Measurements from ENCODE around the gene GATA6.
"Not testable (repeated sequence)": the region's sequence is repeated elsewhere in the genome, so short reads cannot be mapped to it uniquely, and the experiment has no call there.

Gene GATA6

GRCh38 chr18:22184573-22184972 is 15.2 kb downstream of the GATA6 start:
- DNase-seq, result not testable (repeated sequence)

GRCh38 chr18:22185273-22185672 is 15.9 kb downstream of the GATA6 start:
- DNase-seq, result no peak

GRCh38 chr18:22185771-22186386 is 16.5 kb downstream of the GATA6 start:
- DNase-seq, result no peak

- no peak for DNase-seq
Observed at GRCh38 chr18:22186484-22186971, 17.1 kb downstream of the GATA6 start.

GRCh38 chr18:22188559-22189267 is 19.3 kb downstream of the GATA6 start:
- no peak for DNase-seq

GRCh38 chr18:22189449-22190166 is 20.2 kb downstream of the GATA6 start:
- no peak for DNase-seq

- DNase-seq, result no peak
Observed at GRCh38 chr18:22191346-22191695, 21.9 kb downstream of the GATA6 start.

GRCh38 chr18:22191923-22192322 is 22.5 kb downstream of the GATA6 start:
- no peak for DNase-seq

GRCh38 chr18:22193466-22193865 is 24.1 kb downstream of the GATA6 start:
- no peak for DNase-seq

GRCh38 chr18:22194151-22194598 is 24.8 kb downstream of the GATA6 start:
- no peak for DNase-seq

GRCh38 chr18:22195052-22195451 is 25.7 kb downstream of the GATA6 start:
- no peak for DNase-seq

- not testable (repeated sequence) for DNase-seq
Observed at GRCh38 chr18:22196943-22197342, 27.6 kb downstream of the GATA6 start.

- DNase-seq, result no peak
Observed at GRCh38 chr18:22197668-22198067, 28.3 kb downstream of the GATA6 start.

- no peak for DNase-seq
Observed at GRCh38 chr18:22198163-22198562, 28.8 kb downstream of the GATA6 start.

GRCh38 chr18:22199005-22199404 is 29.6 kb downstream of the GATA6 start:
- DNase-seq, result no peak

- DNase-seq, result no peak
Observed at GRCh38 chr18:22200611-22201225, 31.3 kb downstream of the GATA6 start.

GRCh38 chr18:22203035-22203434 is 33.6 kb downstream of the GATA6 start:
- DNase-seq, result no peak

GRCh38 chr18:22203536-22204213 is 34.3 kb downstream of the GATA6 start:
- no peak for DNase-seq

GRCh38 chr18:22204214-22204536 is 34.8 kb downstream of the GATA6 start:
- no peak for DNase-seq

GRCh38 chr18:22204996-22205395 is 35.6 kb downstream of the GATA6 start:
- DNase-seq, result no peak

- no peak for DNase-seq
Observed at GRCh38 chr18:22207021-22207758, 37.8 kb downstream of the GATA6 start.

- DNase-seq, result no peak
Observed at GRCh38 chr18:22210311-22210754, 40.9 kb downstream of the GATA6 start.
